Activated T-helper 2 cell treated with anti-CD3 and anti-CD28 coated beads, Interferon-gamma antibody, Interleukin-2, Interleukin-4, amounts not matched to agents 10 μg/mL and 5 μg/mL and 100 μg/mL, durations not matched to agents 14 hours and 24 hours and 36 hours (primary cell): ENCODE results near the gene OR5L2. TPM values are rescaled to one million over a fixed set of nuclear protein-coding genes. Genes with fewer than 3 reads are reported as not detected.
"Not testable (repeated sequence)": the region's sequence is repeated elsewhere in the genome, so short reads cannot be mapped to it uniquely, and the experiment has no call there.

ENCODE experiments used
- DNase-seq: peaks from one replicate; pipeline ENCODE4 v3.0.0; 2021; ENCODE audit warnings: low spot score
- H3K27ac Mint-ChIP-seq: one replicate; pipeline ENCODE4 v1.8.0; 2021; ENCODE audit warnings: mixed read lengths
- H3K27me3 Mint-ChIP-seq: one replicate; pipeline ENCODE4 v1.8.0; 2021; ENCODE audit warnings: low read depth, mixed read lengths
- H3K36me3 Mint-ChIP-seq: one replicate; pipeline ENCODE4 v1.8.0; 2021; ENCODE audit warnings: low read depth, mixed read lengths
- H3K4me1 Mint-ChIP-seq: one replicate; pipeline ENCODE4 v1.8.0; 2021; ENCODE audit warnings: low read depth, mixed read lengths
- H3K4me3 Mint-ChIP-seq: one replicate; pipeline ENCODE4 v1.8.0; 2021; ENCODE audit warnings: low read depth, mild to moderate bottlenecking, moderate library complexity, mixed read lengths
- H3K9me3 Mint-ChIP-seq: one replicate; pipeline ENCODE4 v1.8.0; 2021; ENCODE audit warnings: mixed read lengths
- intact Hi-C: fragments of 100-400 bp; cut with micrococcal nuclease; formaldehyde crosslinking; loops from one replicate; pipeline ENCODE4 v1.15.1; 2023
- total RNA-seq: library from RNA; stranded (reverse); gene quantifications from 2 replicates; pipeline ENCODE4 v1.2.3, GENCODE V29; 2022

Gene OR5L2
- not detected in 2 replicates for total RNA-seq

GRCh38 chr11:55826919-55827318 is at the start of gene OR5L2:
Gene OR5L2, plus strand, starts transcription at chr11:55827219. Its CDS starts 0 bp downstream, at chr11:55827219.
- no peaks in the 10 kb centered on the region for H3K4me1 Mint-ChIP-seq
- no peak within 1 kb of the TSS for H3K4me3 Mint-ChIP-seq
- no peaks in the 10 kb centered on the region for H3K36me3 Mint-ChIP-seq
- H3K27me3 Mint-ChIP-seq = no peaks in the 10 kb centered on the region
- DNase-seq = no peak
- H3K9me3 Mint-ChIP-seq = peaks cover 21% of the 10 kb centered on the region
- intact Hi-C loops = no loop called here
- no peak within 1 kb of the TSS for H3K27ac Mint-ChIP-seq

- intact Hi-C loops = no loop called here
- Mint-ChIP-seq H3K36me3 (no peaks in the 10 kb centered on the region), H3K27ac (no peak overlapping the region)
Observed at GRCh38 chr11:55791606-55792005, 35.4 kb upstream of the OR5L2 start.

GRCh38 chr11:55793321-55793720 is 33.7 kb upstream of the OR5L2 start:
- no peaks in the 10 kb centered on the region for H3K27me3 Mint-ChIP-seq
- no peaks in the 10 kb centered on the region for H3K4me1 Mint-ChIP-seq
- intact Hi-C loops = no loop called here
- no peak overlapping the region for H3K4me3 Mint-ChIP-seq
- H3K27ac Mint-ChIP-seq = no peak overlapping the region
- peaks cover 30% of the 10 kb centered on the region for H3K9me3 Mint-ChIP-seq
- DNase-seq = no peak
- H3K36me3 Mint-ChIP-seq = no peaks in the 10 kb centered on the region

More at GRCh38 chr11:55791606-55792005, 35.4 kb upstream of the OR5L2 start:
- DNase-seq = no peak
- Mint-ChIP-seq H3K9me3 (peaks cover 38% of the 10 kb centered on the region), H3K27me3 (no peaks in the 10 kb centered on the region), H3K4me3 (no peak overlapping the region), H3K4me1 (no peaks in the 10 kb centered on the region)

GRCh38 chr11:55795256-55795655 is 31.8 kb upstream of the OR5L2 start, which contains the start of gene OR5D14:
Gene OR5D14, plus strand, starts transcription at chr11:55795556. Its CDS starts 0 bp downstream, at chr11:55795556.
- H3K4me1 Mint-ChIP-seq = no peaks in the 10 kb centered on the region
- peaks cover 44% of the 10 kb centered on the region for H3K9me3 Mint-ChIP-seq
- H3K27ac Mint-ChIP-seq = no peak within 1 kb of the TSS
- H3K36me3 Mint-ChIP-seq = no peaks in the 10 kb centered on the region
- intact Hi-C loops = no loop called here
- H3K27me3 Mint-ChIP-seq = no peaks in the 10 kb centered on the region
- no peak within 1 kb of the TSS for H3K4me3 Mint-ChIP-seq
- no peak for DNase-seq

GRCh38 chr11:55806248-55806647 is 20.8 kb upstream of the OR5L2 start:
- no peaks in the 10 kb centered on the region for H3K27me3 Mint-ChIP-seq
- H3K36me3 Mint-ChIP-seq = no peaks in the 10 kb centered on the region
- DNase-seq = no peak
- no peaks in the 10 kb centered on the region for H3K4me1 Mint-ChIP-seq
- no peak overlapping the region for H3K27ac Mint-ChIP-seq
- intact Hi-C loops = no loop called here
- peaks cover 46% of the 10 kb centered on the region for H3K9me3 Mint-ChIP-seq
- no peak overlapping the region for H3K4me3 Mint-ChIP-seq

GRCh38 chr11:55811067-55811466 is 16.0 kb upstream of the OR5L2 start, which contains the start of gene OR5L1:
Gene OR5L1, plus strand, starts transcription at chr11:55811367. Its CDS starts 100 bp downstream, at chr11:55811467.
- no peak within 1 kb of the TSS for H3K27ac Mint-ChIP-seq
- peaks cover 44% of the 10 kb centered on the region for H3K9me3 Mint-ChIP-seq
- no peaks in the 10 kb centered on the region for H3K4me1 Mint-ChIP-seq
- H3K4me3 Mint-ChIP-seq = no peak within 1 kb of the TSS
- intact Hi-C loops = no loop called here
- H3K27me3 Mint-ChIP-seq = no peaks in the 10 kb centered on the region
- no peaks in the 10 kb centered on the region for H3K36me3 Mint-ChIP-seq
- DNase-seq = no peak

- no peak for DNase-seq
- Mint-ChIP-seq H3K4me3 (no peak within 1 kb of the TSS), H3K9me3 (peaks cover 49% of the 10 kb centered on the region), H3K36me3 (no peaks in the 10 kb centered on the region), H3K4me1 (no peaks in the 10 kb centered on the region), H3K27me3 (no peaks in the 10 kb centered on the region), H3K27ac (no peak within 1 kb of the TSS)
- intact Hi-C loops = no loop called here
Observed at GRCh38 chr11:55819330-55819729, 7.7 kb upstream of the OR5L2 start, which contains the start of gene OR5D18. Gene OR5D18, plus strand, starts transcription at chr11:55819630. Its CDS starts 0 bp downstream, at chr11:55819630.

GRCh38 chr11:55838452-55838851 is 11.4 kb downstream of the OR5L2 start, which contains the start of gene OR5D16:
Gene OR5D16, plus strand, starts transcription at chr11:55838752. Its CDS starts 0 bp downstream, at chr11:55838752.
- Mint-ChIP-seq H3K9me3 (peaks cover 45% of the 10 kb centered on the region), H3K4me3 (no peak within 1 kb of the TSS)
- intact Hi-C loops = no loop called here

GRCh38 chr11:55847453-55847852 is 20.4 kb downstream of the OR5L2 start:
- Mint-ChIP-seq H3K27me3 (no peaks in the 10 kb centered on the region), H3K4me1 (no peaks in the 10 kb centered on the region), H3K36me3 (no peaks in the 10 kb centered on the region), H3K4me3 (no peak overlapping the region), H3K27ac (no peak overlapping the region), H3K9me3 (peaks cover 46% of the 10 kb centered on the region)
- no peak for DNase-seq
- intact Hi-C loops = no loop called here

More at GRCh38 chr11:55838452-55838851, 11.4 kb downstream of the OR5L2 start, which contains the start of gene OR5D16:
- no peaks in the 10 kb centered on the region for H3K27me3 Mint-ChIP-seq
- no peak within 1 kb of the TSS for H3K27ac Mint-ChIP-seq
- no peaks in the 10 kb centered on the region for H3K36me3 Mint-ChIP-seq
- no peaks in the 10 kb centered on the region for H3K4me1 Mint-ChIP-seq
- no peak for DNase-seq

- Mint-ChIP-seq H3K4me3 (no peak overlapping the region), H3K27me3 (no peaks in the 10 kb centered on the region), H3K9me3 (peaks cover 56% of the 10 kb centered on the region), H3K36me3 (no peaks in the 10 kb centered on the region), H3K4me1 (no peaks in the 10 kb centered on the region), H3K27ac (no peak overlapping the region)
- intact Hi-C loops = no loop called here
- DNase-seq = no peak
Observed at GRCh38 chr11:55849037-55849436, 22.0 kb downstream of the OR5L2 start.

- Mint-ChIP-seq H3K27ac (no peak overlapping the region), H3K27me3 (no peaks in the 10 kb centered on the region), H3K4me1 (no peaks in the 10 kb centered on the region), H3K9me3 (peaks cover 34% of the 10 kb centered on the region), H3K4me3 (no peak overlapping the region), H3K36me3 (no peaks in the 10 kb centered on the region)
- no peak for DNase-seq
- intact Hi-C loops = no loop called here
Observed at GRCh38 chr11:55852141-55852540, 25.1 kb downstream of the OR5L2 start.

- no peaks in the 10 kb centered on the region for H3K36me3 Mint-ChIP-seq
- H3K9me3 Mint-ChIP-seq = peaks cover 40% of the 10 kb centered on the region
- no peaks in the 10 kb centered on the region for H3K27me3 Mint-ChIP-seq
- intact Hi-C loops = no loop called here
- no peak overlapping the region for H3K27ac Mint-ChIP-seq
- H3K4me3 Mint-ChIP-seq = no peak overlapping the region
- no peak for DNase-seq
- H3K4me1 Mint-ChIP-seq = no peaks in the 10 kb centered on the region
Observed at GRCh38 chr11:55854704-55855103, 27.7 kb downstream of the OR5L2 start.

GRCh38 chr11:55867354-55867753 is 40.3 kb downstream of the OR5L2 start:
- H3K36me3 Mint-ChIP-seq, H3K4me3 Mint-ChIP-seq, intact Hi-C loops, DNase-seq, H3K27me3 Mint-ChIP-seq, H3K27ac Mint-ChIP-seq, H3K4me1 Mint-ChIP-seq: not testable (repeated sequence)
- peaks cover 41% of the 10 kb centered on the region for H3K9me3 Mint-ChIP-seq

GRCh38 chr11:55872731-55873130 is 45.7 kb downstream of the OR5L2 start:
- H3K27ac Mint-ChIP-seq, intact Hi-C loops, H3K4me3 Mint-ChIP-seq, H3K4me1 Mint-ChIP-seq, H3K36me3 Mint-ChIP-seq, DNase-seq, H3K27me3 Mint-ChIP-seq: not testable (repeated sequence)
- H3K9me3 Mint-ChIP-seq = peaks cover 30% of the 10 kb centered on the region
